HCT116 (cell line): ENCODE measurements around the gene KLHL40. TPM values are rescaled to one million over a fixed set of nuclear protein-coding genes. Genes with fewer than 3 reads are reported as not detected.

ENCODE experiments used
- ATAC-seq: fragments of 200-7000 bp; cut with Tn5 transposase; 2 replicates; pipeline ENCODE4 v1.9.1; 2020; ENCODE audit warnings: mild to moderate bottlenecking, moderate library complexity
- BruUV-seq: library from RNA; stranded (reverse); fragments of 400-500 nt; replicated peaks from 2 replicates; lab custom pipeline; 2021; lab: Mats Ljungman, UMichigan
- CTCF ChIA-PET: fragments of 300-600 bp; sonication (Branson Sonifier 250); formaldehyde crosslinking; loops from one replicate; lab custom pipeline; 2021; ENCODE audit warnings: antibody characterized with exemption; lab: Charles Lee
- POLR2A ChIA-PET: fragments of 300-600, 350-600 bp; sonication (Branson Sonifier 250); formaldehyde crosslinking; loops from one replicate; lab custom pipeline; 2021; ENCODE audit warnings: antibody characterized with exemption; lab: Charles Lee
- RAD21 ChIA-PET, 2 experiments: fragments of 300-600 bp; sonication (Branson Sonifier 250); formaldehyde crosslinking; loops; one replicate each; lab custom pipeline; 2023; ENCODE audit warnings: low total read pairs in 2 of 2; ENCODE audit not compliant: uncharacterized antibody in 2 of 2, unreplicated experiment in 2 of 2, low non-redundant PET in 1 of 2; lab: Charles Lee
- DNase-seq: peaks from one replicate; pipeline ENCODE4 v3.0.0-alpha.2; 2010; ENCODE audit warnings: low read depth, low spot score
- H2AFZ ChIP-seq: fragments of 200-600 bp; shearing (Covaris generic), sonication (generic); 2 replicates; pipeline ENCODE4 v1.6.1; 2017; ENCODE audit warnings: low read depth, mixed run types, mixed read lengths, antibody characterized with exemption, low read length; ENCODE audit not compliant: poor library complexity, severe bottlenecking
- H3K27ac ChIP-seq: 2 replicates; pipeline ENCODE4 v1.5.1; 2012; ENCODE audit warnings: low read depth, low read length
- H3K27me3 ChIP-seq: fragments of 200-600 bp; sonication (generic); 2 replicates; pipeline ENCODE4 v1.6.1; 2016; ENCODE audit warnings: mixed run types, low read length, mixed read lengths; ENCODE audit not compliant: insufficient read depth
- H3K36me3 ChIP-seq, 2 experiments: fragments of 200-500 bp in 1 of 2; fragments of 200-600 bp in 1 of 2; sonication (Bioruptor generic) in 1 of 2; sonication (generic) in 1 of 2; 2 replicates each; pipeline versions ENCODE4 v1.5.1 to v1.6.1; 2014 to 2016; ENCODE audit warnings: low read length in 2 of 2, inconsistent platforms in 1 of 2, mixed read lengths in 1 of 2, mixed run types in 1 of 2; ENCODE audit not compliant: insufficient read depth in 2 of 2, control insufficient read depth in 1 of 2
- H3K4me1 ChIP-seq, 2 experiments: fragments of 200-600 bp in 1 of 2; sonication (generic) in 1 of 2; 2 replicates each; pipeline versions ENCODE4 v1.5.1 to v1.6.1; 2012 to 2017; ENCODE audit warnings: low read length in 2 of 2, inconsistent platforms in 1 of 2, mild to moderate bottlenecking in 1 of 2, mixed read lengths in 1 of 2, mixed run types in 1 of 2, moderate library complexity in 1 of 2; ENCODE audit not compliant: insufficient read depth in 2 of 2, control insufficient read depth in 1 of 2
- H3K4me2 ChIP-seq: fragments of 200-600 bp; sonication (generic); 2 replicates; pipeline ENCODE4 v1.6.1; 2017; ENCODE audit warnings: mixed run types, low read length, mixed read lengths
- H3K4me3 ChIP-seq, 2 experiments: fragments of 200-600 bp in 1 of 2; sonication (generic) in 1 of 2; replicated peaks in 1 of 2; 2 replicates each; pipeline ENCODE4 v1.5.1; 2011 to 2016; ENCODE audit warnings: low read length in 2 of 2, control low read depth in 1 of 2, low read depth in 1 of 2, mild to moderate bottlenecking in 1 of 2, mixed read lengths in 1 of 2, mixed run types in 1 of 2
- H3K79me2 ChIP-seq: fragments of 200-600 bp; sonication (generic); 2 replicates; pipeline ENCODE4 v1.6.1; 2017; ENCODE audit warnings: mild to moderate bottlenecking, mixed run types, low read length, moderate library complexity, mixed read lengths; ENCODE audit not compliant: insufficient read depth
- H3K9ac ChIP-seq: fragments of 200-600 bp; sonication (generic); 2 replicates; pipeline ENCODE4 v1.6.1; 2016; ENCODE audit warnings: low read length, mixed read lengths
- H3K9me2 ChIP-seq: fragments of 200-600 bp; sonication (generic), shearing (Covaris generic); 2 replicates; pipeline ENCODE4 v1.6.1; 2017; ENCODE audit warnings: mixed run types, mild to moderate bottlenecking, moderate library complexity; ENCODE audit not compliant: insufficient read depth
- H3K9me3 ChIP-seq, 2 experiments: fragments of 200-500 bp in 1 of 2; fragments of 200-600 bp in 1 of 2; sonication (Bioruptor generic) in 1 of 2; sonication (generic) in 1 of 2; 2 replicates each; pipeline ENCODE4 v1.6.1; 2014 to 2017; ENCODE audit warnings: low read length in 2 of 2, mixed read lengths in 2 of 2, inconsistent platforms in 1 of 2, low read depth in 1 of 2, mild to moderate bottlenecking in 1 of 2, mixed run types in 1 of 2, moderate library complexity in 1 of 2; ENCODE audit not compliant: control insufficient read depth in 1 of 2, insufficient read depth in 1 of 2
- H4K20me1 ChIP-seq: fragments of 200-600 bp; sonication (generic), shearing (Covaris generic); 2 replicates; pipeline ENCODE4 v1.6.1; 2017; ENCODE audit warnings: mixed run types, mild to moderate bottlenecking, moderate library complexity; ENCODE audit not compliant: insufficient read depth
- CBX3 ChIP-seq: IDR thresholded peaks from 2 replicates; pipeline ENCODE4 v1.6.1; 2012; ENCODE audit warnings: low read depth
- CEBPB ChIP-seq: IDR thresholded peaks from 2 replicates; pipeline ENCODE4 v1.6.1; 2012; ENCODE audit warnings: low read depth
- CTCF ChIP-seq, 3 experiments: fragments of 200-600 bp in 1 of 3; sonication (generic) in 1 of 3; IDR thresholded peaks in 2 of 3; conservative IDR thresholded peaks in 1 of 3; 2 replicates each; pipeline ENCODE4 v1.5.1; 2012 to 2017; ENCODE audit warnings: low read depth in 2 of 3, low read length in 2 of 3, antibody characterized with exemption in 1 of 3, borderline replicate concordance in 1 of 3, control low read depth in 1 of 3, mild to moderate bottlenecking in 1 of 3, mixed read lengths in 1 of 3, mixed run types in 1 of 3, moderate library complexity in 1 of 3; ENCODE audit not compliant: insufficient read depth in 1 of 3
- EGR1 ChIP-seq: IDR thresholded peaks from 2 replicates; pipeline ENCODE4 v1.6.1; 2012; ENCODE audit warnings: low read depth
- EZH2 ChIP-seq: fragments of 200-600 bp; sonication (generic); IDR thresholded peaks from 2 replicates; pipeline ENCODE4 v1.6.1; 2017; ENCODE audit warnings: antibody characterized with exemption, mixed run types
- EZH2phosphoT487 ChIP-seq: fragments of 200-600 bp; IDR thresholded peaks from 2 replicates; pipeline ENCODE4 v1.6.1; 2018; ENCODE audit warnings: antibody characterized with exemption, borderline replicate concordance
- FOSL1 ChIP-seq: IDR thresholded peaks from 2 replicates; pipeline ENCODE4 v1.6.1; 2012; ENCODE audit warnings: low read depth
- JUND ChIP-seq: IDR thresholded peaks from 2 replicates; pipeline ENCODE4 v1.6.1; 2012
- MAX ChIP-seq: IDR thresholded peaks from 2 replicates; pipeline ENCODE4 v1.6.1; 2012
- POLR2A ChIP-seq: IDR thresholded peaks from 2 replicates; pipeline ENCODE4 v1.7.0; 2011; ENCODE audit warnings: borderline replicate concordance; ENCODE audit not compliant: insufficient read depth, insufficient read length; ENCODE audit errors: extremely low read depth
- RAD21 ChIP-seq: IDR thresholded peaks from 2 replicates; pipeline ENCODE4 v1.6.1; 2012; ENCODE audit warnings: low read depth, mild to moderate bottlenecking
- SIN3A ChIP-seq: IDR thresholded peaks from 2 replicates; pipeline ENCODE4 v1.6.1; 2012; ENCODE audit warnings: low read depth
- SP1 ChIP-seq: IDR thresholded peaks from 2 replicates; pipeline ENCODE4 v1.6.1; 2012; ENCODE audit warnings: low read depth
- SRF ChIP-seq: IDR thresholded peaks from 2 replicates; pipeline ENCODE4 v1.6.1; 2012; ENCODE audit warnings: low read depth
- TCF7L2 ChIP-seq: IDR thresholded peaks from 2 replicates; pipeline ENCODE4 v1.7.0; 2011; ENCODE audit warnings: borderline replicate concordance, inconsistent platforms; ENCODE audit not compliant: insufficient read depth, insufficient read length; ENCODE audit errors: extremely low read depth
- YY1 ChIP-seq: IDR thresholded peaks from 2 replicates; pipeline ENCODE4 v1.6.1; 2011; ENCODE audit warnings: low read length, low read depth, moderate library complexity, mild to moderate bottlenecking; ENCODE audit not compliant: insufficient replicate concordance; ENCODE audit errors: extremely low read depth
- ZBTB33 ChIP-seq: IDR thresholded peaks from 2 replicates; pipeline ENCODE4 v1.6.1; 2011; ENCODE audit warnings: mild to moderate bottlenecking, low read length, moderate library complexity; ENCODE audit not compliant: insufficient replicate concordance; ENCODE audit errors: extremely low read depth
- ZNF274 ChIP-seq: fragments of 200-500 bp; sonication (Bioruptor generic); IDR thresholded peaks from 2 replicates; pipeline ENCODE4 v1.6.1; 2014; ENCODE audit warnings: mild to moderate bottlenecking, low read depth, low read length, inconsistent platforms
- intact Hi-C: fragments of 100-400 bp; cut with micrococcal nuclease; formaldehyde crosslinking; loops from 2 replicates; pipeline ENCODE4 v1.10.0; 2022
- total RNA-seq: library from RNA; stranded (reverse); gene quantifications from one replicate; pipeline ENCODE4 v1.2.1, GENCODE V29; 2021; ENCODE audit not compliant: unreplicated experiment

The KLHL40 gene
- total RNA-seq, 1 experiment from 2014 or later = not detected

- H3K36me3 ChIP-seq = no peaks in the 10 kb centered on the region; a peak in 1 of 4 replicates
- H3K27me3 ChIP-seq = no peaks in the 10 kb centered on the region
- CTCF ChIA-PET = no interaction called here
- BruUV-seq = no TSS peak
- TF ChIP-seq EZH2 (no peak), SRF (no peak), SP1 (no peak), CEBPB (no peak), POLR2A (no peak), CTCF (IDR thresholded peaks at IDR 0.05 in 2 of 3, conservative IDR thresholded peaks at IDR 0.05 in 1 of 3; ENCODE audit: borderline replicate concordance in 1 of 3, insufficient read depth in 1 of 3, low read depth in 2 of 3, low read length in 2 of 3) (no peak), RAD21 (no peak), JUND (no peak), FOSL1 (no peak), SIN3A (no peak), ZBTB33 (no peak), EGR1 (no peak), TCF7L2 (no peak), EZH2phosphoT487 (no peak), YY1 (no peak), MAX (no peak), CBX3 (no peak), ZNF274 (no peak)
- H4K20me1 ChIP-seq = no peaks in the 10 kb centered on the region
- peaks cover 16% of the 10 kb centered on the region; the same call in 1 of the 2 replicates for H3K79me2 ChIP-seq
- no peaks in the 10 kb centered on the region for H3K9me2 ChIP-seq
- intact Hi-C loops = no loop called here
- ATAC-seq (no peak), DNase-seq (no peak)
- POLR2A ChIA-PET = no interaction called here
- H3K27ac ChIP-seq = peak overlapping the region; percentile 84
- H3K4me3 ChIP-seq = peak overlapping the region; percentile 75 to 86
- RAD21 ChIA-PET = no interaction called here
- peaks cover 42 to 59% of the 10 kb centered on the region in 2 experiments for H3K4me1 ChIP-seq
- H3K9me3 ChIP-seq = no peaks in the 10 kb centered on the region
- H3K4me2 ChIP-seq = peak overlapping the region; percentile 99
- H2AFZ ChIP-seq = no peak overlapping the region
- H3K9ac ChIP-seq = peak overlapping the region; percentile 86
Observed at GRCh38 chr3:42655331-42655888, 29.9 kb upstream of the KLHL40 start.
